Activated gamma-delta T cell treated with Interleukin-2 at 50 U/mL for 16 hours (primary cell): ENCODE results near the gene CORO2B.

Experiments used
- DNase-seq: peaks from one replicate; pipeline ENCODE4 v3.0.0-alpha.2; 2020

Gene CORO2B

GRCh38 chr15:68612503-68612902 is 33.7 kb downstream of the CORO2B start:
- DNase-seq = no peak

GRCh38 chr15:68612979-68613740 is 34.4 kb downstream of the CORO2B start:
- no peak for DNase-seq

- no peak for DNase-seq
Observed at GRCh38 chr15:68614286-68615035, 35.7 kb downstream of the CORO2B start.

GRCh38 chr15:68615301-68615700 is 36.5 kb downstream of the CORO2B start:
- DNase-seq = no peak

GRCh38 chr15:68615811-68616210 is 37.0 kb downstream of the CORO2B start:
- DNase-seq = no peak

- no peak for DNase-seq
Observed at GRCh38 chr15:68616397-68616796, 37.6 kb downstream of the CORO2B start.

- no peak for DNase-seq
Observed at GRCh38 chr15:68617001-68617400, 38.2 kb downstream of the CORO2B start.

- no peak for DNase-seq
Observed at GRCh38 chr15:68617777-68618176, 39.0 kb downstream of the CORO2B start.

GRCh38 chr15:68618394-68618793 is 39.6 kb downstream of the CORO2B start:
- DNase-seq = no peak

- DNase-seq = no peak
Observed at GRCh38 chr15:68618908-68619698, 40.3 kb downstream of the CORO2B start.

- DNase-seq = no peak
Observed at GRCh38 chr15:68620721-68621527, 42.1 kb downstream of the CORO2B start.

- no peak for DNase-seq
Observed at GRCh38 chr15:68621535-68621934, 42.7 kb downstream of the CORO2B start.

- no peak for DNase-seq
Observed at GRCh38 chr15:68623301-68623892, 44.6 kb downstream of the CORO2B start.

- DNase-seq = no peak
Observed at GRCh38 chr15:68625853-68626252, 47.1 kb downstream of the CORO2B start.

- DNase-seq = no peak
Observed at GRCh38 chr15:68626283-68626682, 47.5 kb downstream of the CORO2B start.

- DNase-seq = no peak
Observed at GRCh38 chr15:68626739-68627138, 47.9 kb downstream of the CORO2B start.

GRCh38 chr15:68627476-68627875 is 48.7 kb downstream of the CORO2B start:
- no peak for DNase-seq

- no peak for DNase-seq
Observed at GRCh38 chr15:68627995-68628394, 49.2 kb downstream of the CORO2B start.

- no peak for DNase-seq
Observed at GRCh38 chr15:68629519-68630210, 50.9 kb downstream of the CORO2B start.

GRCh38 chr15:68630211-68630555 is 51.4 kb downstream of the CORO2B start:
- DNase-seq = no peak

- no peak for DNase-seq
Observed at GRCh38 chr15:68630836-68631235, 52.0 kb downstream of the CORO2B start.

GRCh38 chr15:68631601-68632051 is 52.8 kb downstream of the CORO2B start:
- no peak for DNase-seq
